Osteoblast (primary cell): Measurements from ENCODE around the gene SPEM2. TPM values are rescaled to one million over a fixed set of nuclear protein-coding genes. Genes with fewer than 3 reads are reported as not detected.

Experiments
- DNase-seq: peaks from one replicate; pipeline ENCODE4 v3.0.0; 2011; ENCODE audit warnings: low spot score, mixed read lengths; ENCODE audit not compliant: insufficient read length; ENCODE audit errors: missing footprints
- H2AFZ ChIP-seq: 2 replicates; pipeline ENCODE4 v1.6.0; 2011; ENCODE audit warnings: mild to moderate bottlenecking, low read length
- H3K27ac ChIP-seq: 2 replicates; pipeline ENCODE4 v1.5.1; 2011; ENCODE audit warnings: mild to moderate bottlenecking, low read depth, low read length, moderate library complexity
- H3K27me3 ChIP-seq: 2 replicates; pipeline ENCODE4 v1.6.0; 2012; ENCODE audit warnings: mild to moderate bottlenecking, control low read depth, inconsistent platforms, low read length, moderate library complexity; ENCODE audit not compliant: insufficient read depth
- H3K36me3 ChIP-seq: 2 replicates; pipeline ENCODE4 v1.5.1; 2011; ENCODE audit warnings: mild to moderate bottlenecking, low read length, control low read depth, moderate library complexity; ENCODE audit not compliant: insufficient read depth
- H3K4me1 ChIP-seq: 2 replicates; pipeline ENCODE4 v1.5.1; 2011; ENCODE audit warnings: mild to moderate bottlenecking, low read length, control low read depth, moderate library complexity; ENCODE audit not compliant: insufficient read depth
- H3K4me2 ChIP-seq: 2 replicates; pipeline ENCODE4 v1.6.0; 2011; ENCODE audit warnings: mild to moderate bottlenecking, low read length; ENCODE audit not compliant: insufficient read depth
- H3K4me3 ChIP-seq: fragments of 200-600 bp; sonication (generic); 3 replicates; pipeline ENCODE4 v1.5.1; 2012; ENCODE audit warnings: mild to moderate bottlenecking, low read length, inconsistent platforms; ENCODE audit not compliant: insufficient read depth
- H3K79me2 ChIP-seq: 2 replicates; pipeline ENCODE4 v1.6.0; 2012; ENCODE audit warnings: mild to moderate bottlenecking, low read length, control low read depth, inconsistent platforms; ENCODE audit not compliant: insufficient read depth
- H3K9me3 ChIP-seq: 2 replicates; pipeline ENCODE4 v1.5.1; 2011; ENCODE audit warnings: low read depth, low read length, control low read depth
- H4K20me1 ChIP-seq: 2 replicates; pipeline ENCODE4 v1.6.0; 2012; ENCODE audit warnings: mild to moderate bottlenecking, low read length, control low read depth; ENCODE audit not compliant: insufficient read depth
- CTCF ChIP-seq: IDR thresholded peaks from 2 replicates; pipeline ENCODE4 v1.5.1; 2011; ENCODE audit warnings: mild to moderate bottlenecking, low read depth, low read length, moderate library complexity; ENCODE audit errors: extremely low read depth
- total RNA-seq: library from RNA; depleted of rRNA; stranded (reverse); fragments of >200 nt; gene quantifications from 2 replicates; pipeline ENCODE4 v1.2.3, GENCODE V29; 2012

SPEM2 gene
- total RNA-seq, 1 donor: not detected

DNA sequence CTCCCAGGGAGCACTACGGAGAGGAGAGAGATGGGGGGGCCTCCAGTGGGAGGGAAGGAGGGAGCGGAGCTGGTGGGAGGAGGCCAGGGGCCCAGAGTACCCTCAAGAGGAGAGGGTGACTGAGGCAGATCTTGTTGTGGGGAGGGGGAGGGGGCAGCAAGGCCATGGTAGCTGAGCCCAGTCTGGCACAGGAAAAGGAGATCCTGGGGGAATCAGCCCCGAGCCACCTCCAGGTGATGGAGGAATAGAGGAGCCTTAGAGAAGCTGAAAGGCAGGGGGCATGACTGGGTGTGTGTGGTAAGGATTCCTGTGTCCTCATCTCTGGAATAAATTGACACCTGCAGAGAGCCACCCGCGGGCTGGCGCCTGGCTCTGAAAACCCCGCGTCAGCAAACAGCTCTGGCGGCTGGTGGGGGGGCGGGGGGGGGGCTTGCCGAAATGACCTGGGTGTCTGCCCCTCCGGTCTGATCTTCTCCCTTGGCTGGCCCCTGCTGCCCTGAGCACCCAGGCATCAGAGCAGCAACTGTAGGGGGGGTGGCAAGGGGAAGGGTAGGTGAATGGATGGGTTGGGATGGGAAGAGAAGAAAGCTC, 19.1 kb upstream of the SPEM2 start:
- Histone ChIP-seq H3K36me3 (peaks cover 22% of the 10 kb centered on the region), H3K27ac (no peak overlapping the region), H4K20me1 (peaks cover 6% of the 10 kb centered on the region), H3K4me2 (peak overlapping the region; percentile 83), H3K79me2 (peaks cover 10% of the 10 kb centered on the region), H3K27me3 (no peaks in the 10 kb centered on the region), H3K4me1 (peaks cover 12% of the 10 kb centered on the region), H2AFZ (no peak overlapping the region), H3K9me3 (no peaks in the 10 kb centered on the region), H3K4me3 (peak overlapping the region; percentile 85)
- TF ChIP-seq CTCF: no peak
- DNase-seq: no peak

- Histone ChIP-seq H3K4me1 (peaks cover 12% of the 10 kb centered on the region), H4K20me1 (peaks cover 6% of the 10 kb centered on the region), H3K79me2 (peaks cover 10% of the 10 kb centered on the region), H3K4me3 (no peak overlapping the region), H3K27ac (no peak overlapping the region), H2AFZ (no peak overlapping the region), H3K36me3 (peaks cover 22% of the 10 kb centered on the region), H3K27me3 (no peaks in the 10 kb centered on the region), H3K4me2 (no peak overlapping the region), H3K9me3 (no peaks in the 10 kb centered on the region)
- TF ChIP-seq CTCF: no peak
- no peak for DNase-seq
These were observed 18.3 kb upstream of the SPEM2 start for GRCh38 chr17:7407082-7407481.

DNA sequence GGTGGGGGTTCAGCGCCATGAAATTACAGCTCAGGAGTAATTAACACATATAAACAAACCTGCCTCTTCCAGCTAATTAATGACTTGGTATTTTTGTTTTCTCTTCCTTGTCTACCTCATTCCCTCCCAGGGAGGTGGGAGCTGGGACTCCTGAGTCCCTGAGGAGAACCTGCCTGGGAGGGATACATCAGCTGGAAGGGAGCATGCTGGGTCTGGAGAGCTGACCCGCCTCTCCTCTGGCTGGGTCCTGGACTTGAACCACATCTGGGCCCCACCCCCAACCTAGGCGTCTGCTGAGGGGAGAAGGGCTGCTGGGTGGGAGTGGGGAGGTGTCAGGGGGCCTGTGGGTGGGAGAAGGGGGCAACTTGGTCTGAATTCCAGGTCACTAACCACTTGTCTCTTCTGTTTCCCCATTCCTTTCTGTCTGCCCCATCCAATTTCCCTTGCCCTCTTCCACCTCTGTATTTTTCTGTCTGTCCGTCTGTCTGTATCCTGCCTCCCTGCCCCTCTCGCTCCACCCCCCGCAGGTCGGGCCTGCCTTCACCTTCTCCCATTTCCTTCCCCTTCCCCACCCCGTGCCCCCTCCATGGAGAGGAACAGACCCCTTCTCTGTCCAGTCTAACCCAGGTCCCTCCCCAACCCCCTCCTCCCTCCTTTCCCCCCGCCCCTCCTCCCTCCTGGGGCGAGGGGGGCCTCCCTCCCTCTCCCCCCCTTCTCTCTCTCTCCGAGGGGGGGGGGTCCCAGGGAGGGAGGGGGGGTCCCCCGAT, 17.7 kb upstream of the SPEM2 start, which contains the start of gene NLGN2:
TSS of gene NLGN2 (plus strand) at position 361 of the 767 bp plus-strand sequence. CDS start 411 bp downstream, outside the sequence.
- DNase-seq: no peak
- H3K4me1 ChIP-seq: peaks cover 11% of the 10 kb centered on the region
- H3K27ac ChIP-seq: no peak within 1 kb of the TSS
- peaks cover 9% of the 10 kb centered on the region for H3K79me2 ChIP-seq
- H3K4me2 ChIP-seq: no peak within 1 kb of the TSS
- H3K36me3 ChIP-seq: peaks cover 22% of the 10 kb centered on the region
- no peaks in the 10 kb centered on the region for H3K9me3 ChIP-seq
- peaks cover 6% of the 10 kb centered on the region for H4K20me1 ChIP-seq
- H3K27me3 ChIP-seq: no peaks in the 10 kb centered on the region
- H2AFZ ChIP-seq: no peak within 1 kb of the TSS
- H3K4me3 ChIP-seq: no peak within 1 kb of the TSS
- TF ChIP-seq CTCF: no peak

DNA sequence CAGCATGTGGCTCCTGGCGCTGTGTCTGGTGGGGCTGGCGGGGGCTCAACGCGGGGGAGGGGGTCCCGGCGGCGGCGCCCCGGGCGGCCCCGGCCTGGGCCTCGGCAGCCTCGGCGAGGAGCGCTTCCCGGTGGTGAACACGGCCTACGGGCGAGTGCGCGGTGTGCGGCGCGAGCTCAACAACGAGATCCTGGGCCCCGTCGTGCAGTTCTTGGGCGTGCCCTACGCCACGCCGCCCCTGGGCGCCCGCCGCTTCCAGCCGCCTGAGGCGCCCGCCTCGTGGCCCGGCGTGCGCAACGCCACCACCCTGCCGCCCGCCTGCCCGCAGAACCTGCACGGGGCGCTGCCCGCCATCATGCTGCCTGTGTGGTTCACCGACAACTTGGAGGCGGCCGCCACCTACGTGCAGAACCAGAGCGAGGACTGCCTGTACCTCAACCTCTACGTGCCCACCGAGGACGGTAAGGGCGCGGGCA, 17.1 kb upstream of the SPEM2 start:
- H3K36me3 ChIP-seq: peaks cover 22% of the 10 kb centered on the region
- H3K4me2 ChIP-seq: no peak overlapping the region
- peaks cover 6% of the 10 kb centered on the region for H4K20me1 ChIP-seq
- H3K27me3 ChIP-seq: no peaks in the 10 kb centered on the region
- H3K9me3 ChIP-seq: no peaks in the 10 kb centered on the region
- peaks cover 3% of the 10 kb centered on the region for H3K79me2 ChIP-seq
- DNase-seq: no peak
- no peak overlapping the region for H3K27ac ChIP-seq
- no peak for TF ChIP-seq CTCF
- H2AFZ ChIP-seq: no peak overlapping the region
- H3K4me3 ChIP-seq: no peak overlapping the region
- peaks cover 5% of the 10 kb centered on the region for H3K4me1 ChIP-seq
